Measurements from ENCODE around the gene NUDT15.
"Not testable (repeated sequence)": the region's sequence is repeated elsewhere in the genome, so short reads cannot be mapped to it uniquely, and the experiment has no call there.

NUDT15 gene
- total RNA-seq, result 5.1 to 30.0 (median 11.4) reads per million in 9 experiments

- Mint-ChIP-seq H3K4me1 (ENCODE audit: low read depth in 2 of 2) (peaks cover 18 to 21% of the 10 kb centered on the region in 2 donors), H3K9me3 (no peaks in the 10 kb centered on the region), H3K4me3 (peak within 1 kb of the TSS; percentile 88 to 92), H3K27ac (peak within 1 kb of the TSS; percentile 98), H3K36me3 (ENCODE audit: insufficient read depth) (peaks cover 20% of the 10 kb centered on the region), H3K27me3 (no peaks in the 10 kb centered on the region)
- DNase-seq, result peak; percentile 93 to 95 (median 95)
- ATAC-seq (replicated peaks), result peak; percentile 86
These were observed at the start of gene NUDT15 for GRCh38 chr13:48037346-48038173. NUDT15 (plus strand) TSS chr13:48037726; CDS start chr13:48037747, 21 bp downstream.

DNA sequence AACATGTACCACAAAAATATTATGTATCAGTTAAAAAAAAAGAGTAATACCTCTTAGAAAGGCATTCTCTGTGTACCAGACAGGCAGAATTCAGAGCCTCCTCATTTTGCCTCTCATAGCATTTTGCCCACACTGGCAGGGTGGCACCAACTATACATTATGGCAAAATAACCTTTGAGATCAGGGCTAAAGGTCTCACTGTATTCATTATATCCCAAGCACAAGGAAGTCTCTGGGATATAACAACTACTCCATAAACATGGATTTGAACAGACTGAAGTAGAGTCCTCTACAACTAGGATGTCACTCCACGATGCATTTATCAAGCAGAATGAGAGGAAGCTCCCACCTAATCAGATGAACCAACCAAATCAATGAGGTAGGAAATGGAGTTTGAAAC, 47.1 kb upstream of the NUDT15 start:
- Mint-ChIP-seq H3K4me3 (no peak overlapping the region), H3K27me3 (no peaks in the 10 kb centered on the region), H3K27ac (no peak overlapping the region), H3K9me3 (no peaks in the 10 kb centered on the region), H3K36me3 (ENCODE audit: insufficient read depth) (peaks cover 59% of the 10 kb centered on the region), H3K4me1 (ENCODE audit: low read depth in 2 of 2) (peaks cover 5 to 9% of the 10 kb centered on the region in 2 donors)
- no peak for DNase-seq
- ATAC-seq (replicated peaks), result no peak

- Mint-ChIP-seq H3K27ac (no peak overlapping the region), H3K27me3 (no peaks in the 10 kb centered on the region), H3K9me3 (no peaks in the 10 kb centered on the region), H3K4me1 (ENCODE audit: low read depth in 2 of 2) (peaks cover 5 to 9% of the 10 kb centered on the region in 2 donors), H3K36me3 (ENCODE audit: insufficient read depth) (peaks cover 60% of the 10 kb centered on the region), H3K4me3 (no peak overlapping the region)
- DNase-seq (no peak), ATAC-seq (replicated peaks) (no peak)
These were observed 46.5 kb upstream of the NUDT15 start for GRCh38 chr13:47990920-47991466.

GRCh38 chr13:47991859-47992258, 45.7 kb upstream of the NUDT15 start:
- Mint-ChIP-seq H3K27ac (no peak overlapping the region), H3K4me3 (no peak overlapping the region), H3K9me3 (no peaks in the 10 kb centered on the region), H3K4me1 (ENCODE audit: low read depth in 2 of 2) (peaks cover 5 to 9% of the 10 kb centered on the region in 2 donors), H3K36me3 (ENCODE audit: insufficient read depth) (peaks cover 59% of the 10 kb centered on the region), H3K27me3 (no peaks in the 10 kb centered on the region)
- ATAC-seq (replicated peaks), result no peak
- DNase-seq, result no peak

DNA sequence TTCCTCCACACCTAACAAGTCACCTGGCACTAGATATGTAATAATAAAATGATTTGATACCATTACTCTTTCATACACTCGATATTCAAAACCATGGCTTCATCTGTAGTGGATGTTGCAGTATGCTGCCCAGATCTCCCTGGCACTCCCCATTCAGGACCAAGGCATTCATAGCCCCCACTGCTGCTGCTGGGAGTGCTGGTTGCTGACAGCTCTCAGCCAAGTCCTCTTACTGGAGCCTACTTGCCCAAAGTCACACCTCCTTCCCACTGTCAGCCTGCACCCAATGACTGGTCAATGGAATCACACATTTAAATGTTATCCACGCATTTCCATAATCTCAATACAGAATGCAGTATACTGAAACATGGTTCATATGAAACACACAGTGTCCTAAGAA, 40.1 kb upstream of the NUDT15 start:
- DNase-seq (no peak), ATAC-seq (replicated peaks) (no peak)
- Mint-ChIP-seq H3K27me3 (no peaks in the 10 kb centered on the region), H3K36me3 (ENCODE audit: insufficient read depth) (peaks cover 40% of the 10 kb centered on the region), H3K4me1 (ENCODE audit: low read depth in 2 of 2) (peaks cover 27 to 40% of the 10 kb centered on the region in 2 donors), H3K9me3 (no peaks in the 10 kb centered on the region), H3K4me3 (no peak overlapping the region), H3K27ac (no peak overlapping the region)

DNA sequence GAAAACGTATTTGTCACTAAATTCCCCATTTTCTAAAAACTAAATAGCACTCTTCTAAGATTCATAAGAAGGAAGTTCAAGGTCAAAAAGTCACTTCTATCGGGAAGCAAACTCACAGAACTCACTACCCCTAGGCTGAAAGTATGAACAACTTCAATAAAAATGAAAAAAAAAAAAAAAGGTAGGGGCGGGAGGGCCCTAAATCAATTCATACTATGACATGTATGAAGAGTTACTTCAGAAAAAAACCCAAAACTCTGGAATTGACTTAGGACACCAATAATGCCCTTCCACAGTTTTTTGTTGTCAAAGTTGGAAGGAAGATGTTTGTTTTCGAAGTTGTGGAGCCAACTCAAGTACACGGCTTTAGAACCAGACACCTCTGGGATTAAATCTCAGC, 37.6 kb upstream of the NUDT15 start:
- Mint-ChIP-seq H3K4me1 (ENCODE audit: low read depth in 2 of 2) (peaks cover 24 to 40% of the 10 kb centered on the region in 2 donors), H3K27me3 (no peaks in the 10 kb centered on the region), H3K36me3 (ENCODE audit: insufficient read depth) (peaks cover 23% of the 10 kb centered on the region), H3K27ac (peak overlapping the region; percentile 90 to 92), H3K4me3 (peak overlapping the region; percentile 91 to 95), H3K9me3 (no peaks in the 10 kb centered on the region)
- DNase-seq (no peak), ATAC-seq (replicated peaks) (no peak)

- ATAC-seq (replicated peaks), result peak; percentile 38
- H3K4me1 Mint-ChIP-seq (ENCODE audit: low read depth in 2 of 2), result peaks cover 24 to 40% of the 10 kb centered on the region in 2 donors
- no peaks in the 10 kb centered on the region for H3K9me3 Mint-ChIP-seq
These were observed 36.9 kb upstream of the NUDT15 start for GRCh38 chr13:48000559-48001113.

GRCh38 chr13:48001114-48001881, 36.2 kb upstream of the NUDT15 start, which contains the start of gene SUCLA2:
SUCLA2 (minus strand) TSS chr13:48001273; CDS start chr13:48001269, 4 bp downstream.
- peak within 1 kb of the TSS; percentile 91 to 95 for H3K4me3 Mint-ChIP-seq
- peaks cover 24 to 40% of the 10 kb centered on the region in 2 donors for H3K4me1 Mint-ChIP-seq (ENCODE audit: low read depth in 2 of 2)
- H3K27ac Mint-ChIP-seq, result peak within 1 kb of the TSS; percentile 90 to 92
- peak; percentile 83 to 89 (median 84) for DNase-seq
- H3K27me3 Mint-ChIP-seq, result no peaks in the 10 kb centered on the region
- ATAC-seq (replicated peaks), result peak; percentile 99
- peaks cover 12% of the 10 kb centered on the region for H3K36me3 Mint-ChIP-seq (ENCODE audit: insufficient read depth)
- no peaks in the 10 kb centered on the region for H3K9me3 Mint-ChIP-seq

More at GRCh38 chr13:48000559-48001113, 36.9 kb upstream of the NUDT15 start:
- DNase-seq, result peak in 1 of 3 experiments; percentile 0
- H3K27me3 Mint-ChIP-seq, result no peaks in the 10 kb centered on the region
- peak overlapping the region; percentile 90 to 92 for H3K27ac Mint-ChIP-seq
- H3K36me3 Mint-ChIP-seq (ENCODE audit: insufficient read depth), result peaks cover 19% of the 10 kb centered on the region
- peak overlapping the region; percentile 91 to 95 for H3K4me3 Mint-ChIP-seq

- not testable (repeated sequence) for DNase-seq; ATAC-seq (replicated peaks); H3K27me3 Mint-ChIP-seq; H3K9me3 Mint-ChIP-seq
- H3K4me3 Mint-ChIP-seq, result peak overlapping the region; percentile 91 to 95
- peak overlapping the region; percentile 90 to 92 for H3K27ac Mint-ChIP-seq
- H3K36me3 Mint-ChIP-seq (ENCODE audit: insufficient read depth), result peaks cover 12% of the 10 kb centered on the region
- peaks cover 24 to 39% of the 10 kb centered on the region in 2 donors for H3K4me1 Mint-ChIP-seq (ENCODE audit: low read depth in 2 of 2)
These were observed 35.5 kb upstream of the NUDT15 start for GRCh38 chr13:48001999-48002398.

DNA sequence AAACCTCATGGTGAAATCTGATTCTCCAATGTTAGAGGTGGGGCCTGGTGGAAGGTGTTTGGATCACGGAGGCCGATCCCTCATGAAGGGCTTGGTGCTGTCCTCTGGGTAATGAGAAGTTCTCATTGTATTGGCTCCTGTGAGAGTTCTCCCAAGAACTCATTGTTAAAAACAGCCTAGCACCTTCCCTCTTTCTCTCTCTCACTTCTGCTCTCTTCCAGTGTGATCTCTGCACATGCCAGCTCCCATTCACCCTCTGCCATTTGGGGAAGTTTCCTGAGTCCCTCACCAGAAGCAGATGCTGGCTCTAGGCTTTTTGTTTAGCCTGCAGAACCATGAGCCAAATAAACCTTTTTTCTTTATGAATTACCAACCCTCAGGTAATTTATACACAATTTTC, 33.3 kb upstream of the NUDT15 start:
- Mint-ChIP-seq H3K4me1 (ENCODE audit: low read depth in 2 of 2) (peaks cover 18 to 23% of the 10 kb centered on the region in 2 donors), H3K9me3 (no peaks in the 10 kb centered on the region), H3K27ac (no peak overlapping the region), H3K4me3 (no peak overlapping the region), H3K27me3 (no peaks in the 10 kb centered on the region), H3K36me3 (ENCODE audit: insufficient read depth) (peaks cover 12% of the 10 kb centered on the region)
- no peak for ATAC-seq (replicated peaks)
- DNase-seq, result no peak

- peaks cover 6% of the 10 kb centered on the region for H3K36me3 Mint-ChIP-seq (ENCODE audit: insufficient read depth)
- no peaks in the 10 kb centered on the region for H3K9me3 Mint-ChIP-seq
- peaks cover 3 to 5% of the 10 kb centered on the region in 2 donors for H3K4me1 Mint-ChIP-seq (ENCODE audit: low read depth in 2 of 2)
- no peaks in the 10 kb centered on the region for H3K27me3 Mint-ChIP-seq
- no peak overlapping the region for H3K4me3 Mint-ChIP-seq
- no peak for DNase-seq
- ATAC-seq (replicated peaks), result no peak
- no peak overlapping the region for H3K27ac Mint-ChIP-seq
These were observed 31.1 kb upstream of the NUDT15 start for GRCh38 chr13:48006396-48006795.

DNA sequence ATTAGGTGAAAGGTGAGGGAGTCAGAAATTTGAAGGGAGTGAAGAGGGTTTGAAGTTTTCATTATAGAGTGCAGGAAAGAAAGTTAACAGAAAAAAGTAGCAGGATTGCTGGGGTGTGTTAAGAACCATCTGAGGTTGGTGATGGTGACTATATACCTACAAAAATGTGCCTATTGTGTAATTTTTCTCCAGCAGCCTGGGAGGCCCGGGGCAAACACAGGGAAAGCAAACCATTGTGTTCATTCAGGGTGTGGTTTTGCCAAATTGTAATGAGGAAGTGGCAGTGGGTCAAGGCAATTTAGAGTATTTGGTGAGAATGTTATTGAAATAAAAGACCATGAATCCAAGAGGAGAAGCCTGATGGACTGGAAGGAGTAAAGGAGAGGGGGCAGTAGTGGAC, 28.2 kb upstream of the NUDT15 start:
- Mint-ChIP-seq H3K27me3 (no peaks in the 10 kb centered on the region), H3K9me3 (no peaks in the 10 kb centered on the region), H3K4me1 (ENCODE audit: low read depth in 2 of 2) (no peaks in the 10 kb centered on the region), H3K36me3 (ENCODE audit: insufficient read depth) (no peaks in the 10 kb centered on the region), H3K4me3 (no peak overlapping the region), H3K27ac (peak overlapping the region in 1 of 2 donors; percentile 26)
- ATAC-seq (replicated peaks), result no peak
- no peak for DNase-seq

DNA sequence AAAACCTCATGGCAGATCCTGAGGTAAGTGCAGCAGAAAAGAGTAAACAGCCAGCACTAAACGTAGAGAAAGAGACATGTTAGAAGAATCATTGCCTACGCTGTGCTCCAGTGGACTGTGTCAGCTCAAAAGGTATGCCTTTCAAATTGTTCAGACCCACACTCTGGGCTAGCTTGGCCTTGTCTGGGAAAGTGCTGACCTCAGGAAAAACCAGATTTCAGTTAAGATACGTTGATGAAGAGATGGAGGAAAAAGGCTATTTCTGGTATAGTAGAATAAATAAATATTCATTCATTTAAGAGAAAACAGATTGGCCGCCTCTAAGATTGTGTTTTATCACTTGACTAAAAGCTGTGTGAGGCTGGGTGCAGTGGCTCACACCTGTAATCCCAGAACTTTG, 26.8 kb upstream of the NUDT15 start:
- Mint-ChIP-seq H3K4me1 (ENCODE audit: low read depth in 2 of 2) (no peaks in the 10 kb centered on the region), H3K4me3 (no peak overlapping the region), H3K9me3 (no peaks in the 10 kb centered on the region), H3K27ac (no peak overlapping the region), H3K36me3 (ENCODE audit: insufficient read depth) (no peaks in the 10 kb centered on the region), H3K27me3 (no peaks in the 10 kb centered on the region)
- ATAC-seq (replicated peaks) (no peak), DNase-seq (no peak)
